Hippocampal formation (tissue), 2 donors: ENCODE results near the gene KIF16B.

Experiments
- DNase-seq, 2 donors: peaks; one replicate each; lab custom pipeline; 2025; lab: John Stamatoyannopoulos, UW

KIF16B gene

GRCh38 chr20:16434062-16434664 lies 139.1 kb downstream of the KIF16B start:
- no peak for DNase-seq

- no peak for DNase-seq
Observed at GRCh38 chr20:16433293-16433580, 140.0 kb downstream of the KIF16B start.

DNA sequence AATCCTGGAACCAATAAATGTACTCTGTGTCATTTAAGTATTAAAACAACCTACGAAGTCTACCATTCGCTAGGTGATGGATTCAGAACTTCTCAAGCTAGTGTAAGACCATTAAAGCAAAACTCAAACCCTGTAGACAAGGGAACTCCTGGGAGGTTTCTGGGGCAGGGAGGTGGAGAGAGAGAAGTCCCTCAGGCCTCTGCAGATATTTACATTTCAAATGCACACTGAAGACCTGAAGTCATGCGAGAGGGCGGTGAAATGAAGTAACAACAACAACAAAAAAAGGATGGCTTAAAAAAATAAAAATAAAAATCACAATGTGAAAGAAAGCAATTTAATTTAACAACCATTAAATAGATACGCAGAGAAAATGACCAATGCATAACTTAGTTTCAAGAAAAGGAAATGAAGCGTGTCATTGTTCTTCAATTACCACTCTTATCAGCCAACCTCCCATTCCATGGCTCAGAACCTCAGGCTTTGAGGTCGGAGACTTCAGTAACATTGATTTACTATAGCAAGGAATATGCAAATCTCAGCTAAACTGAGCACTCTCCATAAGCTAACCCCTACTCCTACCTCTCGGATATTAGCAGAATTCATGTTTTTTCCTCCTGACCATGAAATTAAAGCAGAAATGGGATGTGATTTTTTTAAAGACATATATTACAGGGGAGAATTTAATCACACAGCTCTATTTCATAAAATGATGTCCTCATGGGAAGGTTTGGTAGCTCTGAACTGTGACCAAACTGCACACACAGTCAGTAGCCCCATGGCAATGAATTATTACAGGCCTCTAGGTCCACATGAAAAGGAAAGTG lies 140.6 kb downstream of the KIF16B start:
- DNase-seq: no peak

- DNase-seq: no peak
Observed at GRCh38 chr20:16428112-16428511, 145.1 kb downstream of the KIF16B start.

- no peak for DNase-seq
Observed at GRCh38 chr20:16427571-16427970, 145.7 kb downstream of the KIF16B start.

- no peak for DNase-seq
Observed at GRCh38 chr20:16424780-16425179, 148.5 kb downstream of the KIF16B start.

- no peak for DNase-seq
Observed at GRCh38 chr20:16423311-16424212, 149.7 kb downstream of the KIF16B start.

DNA sequence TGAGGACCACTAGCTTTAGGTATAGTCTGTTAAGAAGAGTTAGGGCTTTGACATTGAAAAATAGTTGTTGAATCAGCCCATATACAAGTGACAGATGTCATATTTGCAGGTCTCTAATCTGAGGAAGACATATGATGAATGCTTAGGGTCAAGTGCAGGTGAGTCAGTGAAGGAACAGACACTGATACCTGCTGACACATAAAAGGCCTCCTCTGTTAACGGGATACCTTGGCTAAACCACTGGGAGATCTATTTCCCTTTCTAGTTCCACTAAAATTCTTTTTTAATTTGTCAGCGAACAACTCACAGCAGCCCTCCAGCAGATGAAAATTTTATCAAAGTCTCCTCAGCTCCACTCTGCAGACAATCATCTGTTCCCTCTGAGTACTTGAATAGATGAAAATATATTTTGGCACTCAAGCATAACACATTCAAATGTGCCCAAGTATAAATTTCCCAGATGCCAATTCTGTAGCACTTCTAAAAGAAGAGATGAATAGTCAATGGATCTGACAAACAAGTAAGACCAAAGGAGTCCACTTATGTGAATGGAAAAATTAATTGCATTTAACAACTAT lies 154.0 kb downstream of the KIF16B start:
- DNase-seq: no peak

- no peak for DNase-seq
Observed at GRCh38 chr20:16418616-16419015, 154.6 kb downstream of the KIF16B start.

- no peak for DNase-seq
Observed at GRCh38 chr20:16417001-16417400, 156.2 kb downstream of the KIF16B start.

- DNase-seq: no peak
Observed at GRCh38 chr20:16415071-16416053, 157.9 kb downstream of the KIF16B start.

- DNase-seq: no peak
Observed at GRCh38 chr20:16412906-16413305, 160.3 kb downstream of the KIF16B start.

- no peak for DNase-seq
Observed at GRCh38 chr20:16411361-16411760, 161.9 kb downstream of the KIF16B start.

DNA sequence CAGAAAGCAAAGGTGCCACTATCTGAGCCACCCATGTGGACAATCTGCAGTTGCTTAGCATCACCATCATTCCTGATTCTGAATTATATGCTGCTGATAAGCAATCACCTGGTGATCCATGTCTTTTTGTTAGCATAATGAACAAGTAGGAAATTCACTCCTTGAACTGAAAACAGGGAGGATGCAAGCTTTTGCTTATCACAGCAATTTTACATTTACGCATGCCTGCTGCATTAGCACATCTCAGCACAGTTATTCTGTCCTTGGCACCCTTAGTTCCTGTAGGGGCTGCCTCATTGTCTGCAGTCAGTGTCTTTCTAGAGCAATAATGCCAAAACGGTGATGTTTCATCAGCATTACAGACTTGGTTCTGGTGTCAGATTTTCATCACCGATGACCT lies 162.6 kb downstream of the KIF16B start:
- DNase-seq: no peak

DNA sequence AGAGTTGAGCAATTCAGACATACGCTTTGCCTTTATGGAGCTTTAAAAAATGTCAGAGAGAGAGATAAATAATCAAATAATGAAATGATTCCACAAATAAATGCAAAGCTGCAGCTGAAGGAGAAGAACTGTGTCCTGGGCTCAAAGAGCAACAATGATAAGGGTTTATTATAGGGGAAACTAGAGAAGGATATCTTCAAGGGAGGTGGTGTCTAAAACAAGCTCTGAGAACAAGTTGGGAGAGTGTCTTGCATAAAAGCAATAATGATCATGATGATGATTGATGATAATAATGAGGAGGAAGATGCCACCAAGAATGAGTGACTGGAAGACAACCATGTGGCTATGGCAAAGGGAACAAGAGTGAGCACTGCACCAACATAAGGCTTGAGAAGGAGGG lies 164.3 kb downstream of the KIF16B start:
- DNase-seq: no peak

DNA sequence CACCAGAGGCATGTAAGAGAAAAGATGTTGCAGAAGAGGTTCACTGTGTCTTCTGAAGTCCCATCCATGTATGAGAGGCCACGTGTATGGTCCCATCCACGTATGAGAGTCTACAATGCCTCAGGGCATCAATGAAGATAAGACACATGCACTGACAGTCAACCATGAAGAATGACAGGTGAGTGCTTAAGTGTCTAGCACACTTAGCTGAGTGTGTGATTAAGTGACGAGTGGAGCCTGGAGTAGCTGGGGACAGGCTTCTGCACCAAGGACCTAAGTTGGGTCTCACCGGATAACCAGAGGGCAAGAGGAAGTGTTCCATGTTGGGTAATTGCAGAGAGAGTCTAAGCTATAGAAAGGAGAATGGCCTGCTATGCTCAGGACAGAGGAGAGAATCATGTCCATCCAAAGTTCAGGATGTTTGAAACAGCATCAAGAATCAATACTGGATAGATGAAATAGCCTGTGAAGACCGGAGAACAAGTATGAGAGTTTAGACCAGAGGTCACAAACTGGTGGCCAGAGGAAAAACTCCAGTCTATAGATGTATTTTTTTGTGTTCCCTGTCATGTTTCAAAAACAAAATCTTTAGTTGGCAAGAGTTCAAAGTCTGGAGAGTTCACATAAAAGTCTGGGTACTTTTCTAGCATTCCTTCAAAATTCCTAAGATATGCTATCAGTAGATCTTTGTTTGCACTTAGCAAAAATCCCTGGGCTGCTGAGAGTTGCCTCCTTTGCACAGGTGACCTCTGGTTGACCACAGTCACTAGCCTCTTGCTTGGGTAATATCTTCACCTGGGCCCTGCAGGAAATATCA lies 165.8 kb downstream of the KIF16B start:
- no peak for DNase-seq

DNA sequence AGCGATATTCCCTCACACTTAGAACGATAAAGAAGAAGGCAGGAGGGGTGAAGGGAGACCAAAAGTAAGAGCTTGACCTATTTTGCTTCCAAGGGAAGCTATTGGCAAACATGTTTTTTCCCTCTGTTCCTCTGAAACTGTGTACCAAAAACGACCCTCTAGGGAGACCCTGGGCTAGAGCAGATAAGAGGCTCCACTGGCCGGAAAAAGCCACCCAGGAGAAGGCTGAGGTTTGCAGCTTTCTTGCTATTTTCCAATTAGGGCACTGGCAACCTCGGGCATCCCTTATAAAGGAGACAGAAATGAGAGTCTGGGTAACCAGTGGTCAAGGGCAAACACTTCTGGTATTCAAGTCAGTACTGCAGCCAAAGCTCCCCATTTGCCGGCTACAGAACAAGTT lies 168.0 kb downstream of the KIF16B start:
- DNase-seq: no peak

- DNase-seq: no peak
Observed at GRCh38 chr20:16404640-16405039, 168.6 kb downstream of the KIF16B start.

DNA sequence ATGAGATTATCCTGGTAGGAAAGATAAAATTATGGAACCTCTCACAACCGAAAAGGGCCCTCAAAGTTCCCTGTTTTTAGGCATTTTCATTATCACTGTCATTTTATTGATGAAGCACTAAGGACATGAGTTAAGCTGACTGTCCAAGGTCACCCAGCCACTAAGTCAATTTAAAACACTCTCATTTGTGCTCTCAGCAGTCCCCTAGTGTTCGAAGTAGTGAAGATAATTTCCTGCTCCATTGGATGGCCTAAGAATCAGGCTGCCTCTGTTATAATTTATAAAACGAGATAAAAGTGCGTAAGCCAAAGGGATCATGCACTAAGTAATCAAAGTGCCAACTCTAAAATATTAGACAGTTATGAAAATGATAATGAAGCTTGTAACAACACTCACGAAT lies 169.1 kb downstream of the KIF16B start:
- DNase-seq: no peak

DNA sequence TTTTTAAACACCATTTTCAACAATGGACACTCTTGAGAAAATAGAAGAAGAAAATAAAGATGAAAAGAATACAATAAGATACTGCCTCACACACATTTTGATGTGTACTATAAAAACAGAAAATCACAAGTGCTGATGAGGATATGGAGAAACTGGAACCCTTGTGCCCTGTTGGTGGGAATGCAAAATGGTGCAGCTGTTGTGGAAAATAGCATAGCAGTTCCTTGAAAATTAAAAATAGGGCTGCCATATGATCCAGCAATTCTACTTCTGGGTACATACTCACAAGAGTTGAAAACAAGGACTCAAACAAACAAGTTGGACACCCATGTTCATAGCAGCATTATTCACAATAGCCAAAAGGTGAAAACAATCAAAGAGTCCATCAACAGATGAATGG lies 173.0 kb downstream of the KIF16B start:
- DNase-seq: no peak
